Activated naive CD8-positive, alpha-beta T cell (primary cell): ENCODE measurements around the gene PLXNB1.

Experiments
- H3K27ac Mint-ChIP-seq: one replicate; pipeline ENCODE4 v1.8.0; 2021; ENCODE audit warnings: mixed read lengths
- H3K27me3 Mint-ChIP-seq: one replicate; pipeline ENCODE4 v1.8.0; 2021; ENCODE audit warnings: mixed read lengths
- H3K36me3 Mint-ChIP-seq: one replicate; pipeline ENCODE4 v1.8.0; 2021; ENCODE audit warnings: mixed read lengths
- H3K4me1 Mint-ChIP-seq: one replicate; pipeline ENCODE4 v1.8.0; 2021; ENCODE audit warnings: low read depth, mixed read lengths
- H3K4me3 Mint-ChIP-seq: one replicate; pipeline ENCODE4 v1.8.0; 2021; ENCODE audit warnings: mild to moderate bottlenecking, mixed read lengths
- H3K9me3 Mint-ChIP-seq: one replicate; pipeline ENCODE4 v1.8.0; 2021; ENCODE audit warnings: low read depth, mixed read lengths

PLXNB1 gene

GRCh38 chr3:48431224-48432029 is 1.5 kb upstream of the PLXNB1 start:
- no peaks in the 10 kb centered on the region for H3K27me3 Mint-ChIP-seq
- H3K27ac Mint-ChIP-seq: no peak overlapping the region
- no peaks in the 10 kb centered on the region for H3K9me3 Mint-ChIP-seq
- H3K4me3 Mint-ChIP-seq: peak overlapping the region; percentile 85
- no peaks in the 10 kb centered on the region for H3K36me3 Mint-ChIP-seq
- peaks cover 16% of the 10 kb centered on the region for H3K4me1 Mint-ChIP-seq

GRCh38 chr3:48430708-48431101 is 819 bp upstream of the PLXNB1 start:
- peaks cover 16% of the 10 kb centered on the region for H3K4me1 Mint-ChIP-seq
- H3K4me3 Mint-ChIP-seq: peak overlapping the region; percentile 85
- H3K9me3 Mint-ChIP-seq: no peaks in the 10 kb centered on the region
- H3K27ac Mint-ChIP-seq: no peak overlapping the region
- H3K36me3 Mint-ChIP-seq: no peaks in the 10 kb centered on the region
- no peaks in the 10 kb centered on the region for H3K27me3 Mint-ChIP-seq

DNA sequence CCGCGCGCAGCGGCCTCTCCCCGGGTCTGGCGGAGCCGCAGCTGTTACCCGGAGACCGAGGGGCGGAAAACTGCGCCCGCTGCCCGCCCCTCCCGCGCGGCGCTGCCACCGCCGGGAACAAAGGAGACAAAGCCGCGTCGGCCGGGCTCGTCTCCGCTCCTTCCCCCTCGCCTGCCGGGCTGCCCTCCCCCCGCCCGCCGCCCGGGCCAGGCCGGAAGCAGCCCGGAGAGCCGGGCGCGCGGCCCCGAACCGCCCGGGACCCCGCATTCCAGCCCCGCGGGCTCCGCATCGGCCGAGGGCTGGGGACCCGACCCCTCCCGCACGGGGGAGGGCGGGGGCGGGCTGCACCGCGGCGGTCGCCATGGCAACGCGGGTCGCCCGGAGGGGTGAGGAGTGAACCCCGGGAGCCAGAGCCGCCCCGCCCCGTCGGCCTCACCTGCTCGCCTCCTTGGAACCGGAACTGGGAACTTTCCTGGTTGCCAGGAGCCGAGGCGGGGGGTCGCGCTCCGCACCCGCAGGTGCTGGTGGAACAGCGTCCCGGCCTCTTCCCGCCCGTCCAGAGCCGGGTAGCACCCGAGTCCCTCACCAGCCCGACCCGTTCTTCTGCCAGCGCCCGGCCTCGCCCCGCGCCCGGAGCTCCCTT is 448 bp downstream of the PLXNB1 start:
- H3K36me3 Mint-ChIP-seq: no peaks in the 10 kb centered on the region
- no peak overlapping the region for H3K27ac Mint-ChIP-seq
- H3K4me1 Mint-ChIP-seq: peaks cover 12% of the 10 kb centered on the region
- H3K9me3 Mint-ChIP-seq: no peaks in the 10 kb centered on the region
- H3K4me3 Mint-ChIP-seq: peak overlapping the region; percentile 85
- no peaks in the 10 kb centered on the region for H3K27me3 Mint-ChIP-seq

- Mint-ChIP-seq H3K27me3 (no peaks in the 10 kb centered on the region), H3K4me1 (peaks cover 10% of the 10 kb centered on the region), H3K4me3 (peak overlapping the region; percentile 65), H3K36me3 (no peaks in the 10 kb centered on the region), H3K27ac (no peak overlapping the region), H3K9me3 (no peaks in the 10 kb centered on the region)
Measured at GRCh38 chr3:48428572-48429316, 1.1 kb downstream of the PLXNB1 start.

- H3K4me3 Mint-ChIP-seq: peak overlapping the region; percentile 65
- no peaks in the 10 kb centered on the region for H3K9me3 Mint-ChIP-seq
- H3K4me1 Mint-ChIP-seq: peaks cover 10% of the 10 kb centered on the region
- no peaks in the 10 kb centered on the region for H3K27me3 Mint-ChIP-seq
- no peak overlapping the region for H3K27ac Mint-ChIP-seq
- H3K36me3 Mint-ChIP-seq: no peaks in the 10 kb centered on the region
Measured at GRCh38 chr3:48428088-48428571, 1.8 kb downstream of the PLXNB1 start.

DNA sequence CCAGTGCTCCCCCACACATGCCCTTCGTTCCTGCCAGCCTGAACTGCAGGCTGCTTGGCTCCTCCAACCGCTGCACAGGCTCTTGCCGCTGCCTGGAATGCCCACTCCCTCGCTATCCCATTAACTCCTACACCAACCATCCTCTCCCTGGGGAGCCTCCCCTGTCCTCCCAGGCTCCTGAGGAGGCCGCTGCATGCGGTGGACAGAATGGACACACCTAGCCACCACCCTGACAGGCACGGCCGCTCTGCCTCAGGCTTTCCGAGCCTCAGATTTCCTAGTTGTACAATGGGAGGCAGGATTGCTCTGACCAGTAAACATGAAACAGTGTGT is 2.3 kb downstream of the PLXNB1 start:
- H3K36me3 Mint-ChIP-seq: no peaks in the 10 kb centered on the region
- H3K4me1 Mint-ChIP-seq: peaks cover 10% of the 10 kb centered on the region
- no peaks in the 10 kb centered on the region for H3K27me3 Mint-ChIP-seq
- no peaks in the 10 kb centered on the region for H3K9me3 Mint-ChIP-seq
- H3K27ac Mint-ChIP-seq: no peak overlapping the region
- H3K4me3 Mint-ChIP-seq: peak overlapping the region; percentile 65

DNA sequence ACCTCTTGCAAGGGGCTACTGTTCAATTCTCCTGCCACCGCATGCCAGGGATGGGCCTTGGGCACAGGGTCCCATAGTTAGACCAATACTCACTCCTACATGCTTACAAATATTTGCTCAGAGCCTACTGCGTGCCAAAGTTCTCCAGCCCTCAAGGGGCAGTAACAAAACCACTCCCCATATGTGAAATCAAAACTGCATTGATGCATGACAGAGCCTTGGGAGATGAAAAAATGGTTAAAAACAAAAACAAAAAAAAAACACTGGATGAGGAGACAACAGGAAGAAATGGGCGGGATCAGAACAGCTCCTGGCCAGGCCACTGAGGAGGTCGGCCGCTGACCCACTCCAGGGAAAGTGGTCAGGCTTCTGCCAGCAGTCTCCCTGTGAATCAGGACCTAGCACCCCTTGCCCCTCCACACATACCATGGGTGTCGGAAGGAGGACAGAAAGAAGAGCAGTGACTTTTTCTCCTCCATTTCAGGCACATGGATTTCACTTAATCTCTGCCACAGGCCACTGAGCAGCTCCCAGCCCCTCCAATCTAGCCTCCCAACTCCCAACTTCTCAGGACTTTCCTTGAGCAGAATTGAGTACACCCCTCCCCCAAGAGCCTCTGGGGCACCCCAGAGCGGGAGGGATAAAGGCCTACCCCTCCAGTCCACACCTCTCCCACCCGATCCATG is 2.8 kb downstream of the PLXNB1 start:
- Mint-ChIP-seq H3K4me3 (peak overlapping the region; percentile 6), H3K36me3 (no peaks in the 10 kb centered on the region), H3K27ac (no peak overlapping the region), H3K4me1 (peaks cover 10% of the 10 kb centered on the region), H3K9me3 (no peaks in the 10 kb centered on the region), H3K27me3 (no peaks in the 10 kb centered on the region)

GRCh38 chr3:48426401-48426909 is 3.4 kb downstream of the PLXNB1 start:
- no peaks in the 10 kb centered on the region for H3K36me3 Mint-ChIP-seq
- H3K4me1 Mint-ChIP-seq: peaks cover 10% of the 10 kb centered on the region
- no peak overlapping the region for H3K4me3 Mint-ChIP-seq
- no peak overlapping the region for H3K27ac Mint-ChIP-seq
- H3K27me3 Mint-ChIP-seq: no peaks in the 10 kb centered on the region
- no peaks in the 10 kb centered on the region for H3K9me3 Mint-ChIP-seq

GRCh38 chr3:48425281-48425812 is 4.5 kb downstream of the PLXNB1 start:
- Mint-ChIP-seq H3K27me3 (no peaks in the 10 kb centered on the region), H3K4me1 (peaks cover 5% of the 10 kb centered on the region), H3K36me3 (no peaks in the 10 kb centered on the region), H3K4me3 (no peak overlapping the region), H3K27ac (no peak overlapping the region), H3K9me3 (no peaks in the 10 kb centered on the region)

- H3K4me3 Mint-ChIP-seq: no peak overlapping the region
- H3K27me3 Mint-ChIP-seq: no peaks in the 10 kb centered on the region
- no peaks in the 10 kb centered on the region for H3K36me3 Mint-ChIP-seq
- peaks cover 1% of the 10 kb centered on the region for H3K4me1 Mint-ChIP-seq
- no peak overlapping the region for H3K27ac Mint-ChIP-seq
- no peaks in the 10 kb centered on the region for H3K9me3 Mint-ChIP-seq
Measured at GRCh38 chr3:48423883-48424695, 5.8 kb downstream of the PLXNB1 start.

DNA sequence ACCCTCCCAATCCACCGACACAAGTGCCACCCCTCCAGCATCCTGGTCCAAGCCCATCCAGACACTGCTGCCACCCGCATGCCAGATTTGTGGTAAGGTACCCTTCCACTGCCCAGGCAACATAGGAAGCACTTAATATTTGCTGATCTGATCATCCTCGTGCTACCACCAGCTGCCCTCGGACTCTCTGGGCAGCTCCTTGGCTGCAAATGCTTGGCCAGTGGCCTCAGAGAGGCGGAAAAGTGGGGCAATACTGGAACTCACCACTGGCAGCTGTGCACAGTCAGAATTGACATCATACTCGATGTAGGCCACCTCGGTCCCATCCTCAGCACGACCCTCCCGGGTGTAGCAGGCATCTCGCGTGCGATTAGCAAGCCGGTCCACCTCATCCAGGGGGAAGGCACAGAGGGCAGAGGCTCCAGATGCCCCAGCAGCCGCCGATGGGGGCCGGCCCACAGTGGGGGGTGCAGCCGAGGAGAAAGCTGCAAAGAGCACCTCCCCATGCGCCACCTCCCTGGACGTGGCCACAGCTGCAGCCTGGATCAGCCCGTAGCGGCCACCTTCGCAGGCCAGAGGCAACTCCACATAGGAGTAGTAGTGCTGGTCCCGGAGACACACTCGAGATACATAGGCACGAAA is 6.5 kb downstream of the PLXNB1 start:
- H3K27me3 Mint-ChIP-seq: no peaks in the 10 kb centered on the region
- H3K4me1 Mint-ChIP-seq: peaks cover 1% of the 10 kb centered on the region
- no peaks in the 10 kb centered on the region for H3K36me3 Mint-ChIP-seq
- H3K4me3 Mint-ChIP-seq: no peak overlapping the region
- no peaks in the 10 kb centered on the region for H3K9me3 Mint-ChIP-seq
- H3K27ac Mint-ChIP-seq: no peak overlapping the region

DNA sequence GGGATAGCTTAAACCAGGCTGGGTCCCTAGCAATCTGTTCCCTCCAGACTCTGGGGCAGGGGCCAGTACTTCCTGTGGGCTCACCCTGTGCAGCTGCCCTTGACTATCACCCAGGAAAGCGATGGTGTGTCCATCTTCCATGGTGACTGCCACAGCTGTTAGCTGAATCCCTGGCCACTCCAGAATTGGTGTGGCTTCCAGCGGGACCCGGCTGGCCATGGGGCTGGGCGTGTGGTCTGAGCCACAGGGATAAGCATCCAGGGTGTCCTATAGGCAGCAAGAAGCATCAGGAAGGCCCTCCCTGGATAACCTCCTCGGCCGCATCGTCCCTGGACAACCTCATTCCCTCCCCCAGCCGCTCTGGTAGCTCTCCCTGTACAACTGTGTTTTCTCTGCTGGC is 7.2 kb downstream of the PLXNB1 start:
- H3K27me3 Mint-ChIP-seq: no peaks in the 10 kb centered on the region
- no peaks in the 10 kb centered on the region for H3K4me1 Mint-ChIP-seq
- no peak overlapping the region for H3K4me3 Mint-ChIP-seq
- H3K36me3 Mint-ChIP-seq: no peaks in the 10 kb centered on the region
- no peak overlapping the region for H3K27ac Mint-ChIP-seq
- H3K9me3 Mint-ChIP-seq: no peaks in the 10 kb centered on the region

GRCh38 chr3:48422272-48422671 is 7.6 kb downstream of the PLXNB1 start:
- Mint-ChIP-seq H3K27ac (no peak overlapping the region), H3K27me3 (no peaks in the 10 kb centered on the region), H3K36me3 (no peaks in the 10 kb centered on the region), H3K9me3 (no peaks in the 10 kb centered on the region), H3K4me3 (no peak overlapping the region), H3K4me1 (no peaks in the 10 kb centered on the region)
